T-cell (primary cell): ENCODE data around the gene SPPL3. TPM values are rescaled to one million over a fixed set of nuclear protein-coding genes. Genes with fewer than 3 reads are reported as not detected.

Experiments used
- ATAC-seq, 4 experiments: fragments of 200-7000 bp in 3 of 4; fragments of 150-1000 bp in 1 of 4; cut with Tn5 transposase; replicated peaks in 1 of 4; 1 replicate in 3 of 4; 2 replicates in 1 of 4; pipeline ENCODE4 v1.10.0; 2021; ENCODE audit warnings: moderate library complexity in 3 of 4, mild to moderate bottlenecking in 2 of 4, moderate number of reproducible peaks in 1 of 4
- CTCF ChIA-PET, 2 donors: fragments of 300-600 bp; sonication (Branson Sonifier 250); formaldehyde crosslinking; loops; one replicate each; lab custom pipeline; 2022; ENCODE audit warnings: antibody characterized with exemption in 2 of 2; lab: Charles Lee
- POLR2A ChIA-PET, 2 donors: fragments of 300-600 bp; sonication (Branson Sonifier 250); formaldehyde crosslinking; loops; one replicate each; lab custom pipeline; 2022; ENCODE audit warnings: antibody characterized with exemption in 2 of 2; lab: Charles Lee
- DNase-seq, 35 experiments: peaks; one replicate each; pipeline versions ENCODE4 v3.0.0 to v3.0.0-alpha.2; 2013 to 2023
- H3K27ac ChIP-seq: one replicate; pipeline ENCODE4 v1.5.1; 2013; ENCODE audit warnings: low read length
- H3K27me3 ChIP-seq, 2 experiments: replicated peaks in 1 of 2; 1 replicate in 1 of 2; 2 replicates in 1 of 2; pipeline versions ENCODE4 v1.6.1 to v1.7.0; 2013; ENCODE audit warnings: low read length in 1 of 2, mixed read lengths in 1 of 2; ENCODE audit not compliant: control insufficient read depth in 2 of 2, insufficient read depth in 2 of 2; ENCODE audit errors: extremely low read depth in 1 of 2
- H3K36me3 ChIP-seq, 2 donors: 1 replicate in 1 of 2; 2 replicates in 1 of 2; pipeline versions ENCODE4 v1.6.1 to v1.7.0; 2013; ENCODE audit warnings: low read length in 1 of 2; ENCODE audit not compliant: control insufficient read depth in 2 of 2, insufficient read depth in 1 of 2; ENCODE audit errors: extremely low read depth in 1 of 2
- H3K4me1 ChIP-seq, 2 experiments: 1 replicate in 1 of 2; 2 replicates in 1 of 2; pipeline versions ENCODE4 v1.6.1 to v1.7.0; 2013; ENCODE audit warnings: low read length in 2 of 2, mixed read lengths in 1 of 2; ENCODE audit not compliant: insufficient read depth in 2 of 2, control insufficient read depth in 1 of 2; ENCODE audit errors: extremely low read depth in 1 of 2
- H3K4me3 ChIP-seq, 2 donors: 1 replicate in 1 of 2; 2 replicates in 1 of 2; pipeline versions ENCODE4 v1.5.1 to v1.7.0; 2013; ENCODE audit warnings: mild to moderate bottlenecking in 2 of 2, low read length in 1 of 2, moderate library complexity in 1 of 2; ENCODE audit not compliant: control insufficient read depth in 1 of 2; ENCODE audit errors: extremely low read depth in 1 of 2
- H3K9me3 ChIP-seq: 2 replicates; pipeline ENCODE4 v1.7.0; 2013
- H3K27ac Mint-ChIP-seq, 2 donors: one replicate each; pipeline ENCODE4 v1.8.0; 2020 to 2021; ENCODE audit warnings: mild to moderate bottlenecking in 2 of 2, mixed read lengths in 2 of 2
- H3K27me3 Mint-ChIP-seq, 2 donors: one replicate each; pipeline ENCODE4 v1.8.0; 2021 to 2022; ENCODE audit warnings: mixed read lengths in 2 of 2
- H3K36me3 Mint-ChIP-seq: one replicate; pipeline ENCODE4 v1.8.0; 2021; ENCODE audit warnings: mixed read lengths
- H3K4me1 Mint-ChIP-seq, 3 donors: one replicate each; pipeline ENCODE4 v1.8.0; 2020 to 2022; ENCODE audit warnings: mixed read lengths in 3 of 3, mild to moderate bottlenecking in 1 of 3
- H3K4me3 Mint-ChIP-seq, 3 donors: one replicate each; pipeline ENCODE4 v1.8.0; 2020 to 2022; ENCODE audit warnings: mild to moderate bottlenecking in 3 of 3, mixed read lengths in 3 of 3, moderate library complexity in 3 of 3
- H3K9me3 Mint-ChIP-seq, 3 donors: one replicate each; pipeline ENCODE4 v1.8.0; 2020 to 2022; ENCODE audit warnings: mixed read lengths in 3 of 3
- WGBS: methylation state at CpG from one replicate; pipeline ENCODE4 v1.1.5; 2013; ENCODE audit warnings: missing lambda C conversion rate; ENCODE audit not compliant: insufficient coverage; 5-methylcytosine and 5-hydroxymethylcytosine counted together
- total RNA-seq, 35 experiments: library from RNA in 6 of 35; stranded (reverse) in 6 of 35; fragments of 120-200 nt in 1 of 35; gene quantifications; one replicate each; pipeline versions ENCODE4 v1.2.1 to v1.2.4 and lab custom pipeline; 2013 to 2026

Gene SPPL3
- total RNA-seq, 5 donors from 2014 or later (not counting 1 experiment from before 2014, with no cell fraction given) = 36.5 to 46.6 (median 41.8) TPM

- no peaks in the 10 kb centered on the region for H3K27me3 ChIP-seq
- DNase-seq = peak in 1 of 35 experiments; percentile 19
- Mint-ChIP-seq H3K9me3 (no peaks in the 10 kb centered on the region), H3K36me3 (peaks cover 10% of the 10 kb centered on the region), H3K27me3 (no peaks in the 10 kb centered on the region), H3K4me3 (peak overlapping the region; percentile 22 to 54 (median 25)), H3K4me1 (peaks cover 68 to 78% (median 71%) of the 10 kb centered on the region in 3 donors), H3K27ac (peak overlapping the region; percentile 51 to 64)
- CTCF ChIA-PET = interaction anchor here (0.6 to 0.9 kb wide), 5 partner anchors 65 to 685 kb away, joined by 3 to 4 read pairs (median 4); partner anchors contain the start of gene RPLP0 (in 1 of the 2)
- no peaks in the 10 kb centered on the region for H3K9me3 ChIP-seq
- H3K4me3 ChIP-seq = no peak overlapping the region
- ATAC-seq = peak; percentile 73 to 88 (median 75)
- POLR2A ChIA-PET = no interaction called here
- no CpG with 5 or more reads among the region's 4 CpGs for WGBS
- H3K27ac ChIP-seq = no peak overlapping the region
- peaks cover 15 to 23% of the 10 kb centered on the region in 2 experiments for H3K4me1 ChIP-seq
- no peaks in the 10 kb centered on the region for H3K36me3 ChIP-seq
These were observed 17.7 kb downstream of the SPPL3 start for GRCh38 chr12:120886199-120887018.

- no peaks in the 10 kb centered on the region for H3K27me3 ChIP-seq
- CTCF ChIA-PET = interaction anchor here (0.6 to 0.7 kb wide), 2 partner anchors 173 to 398 kb away, joined by 4 read pairs; no protein-coding TSS in a partner anchor
- H3K36me3 Mint-ChIP-seq = peaks cover 10% of the 10 kb centered on the region
- POLR2A ChIA-PET = interaction anchor here in 1 of 2 donors (0.6 to 0.7 kb wide), 5 partner anchors 11 to 775 kb away, joined by 3 to 4 read pairs (median 3); no protein-coding TSS in a partner anchor
- no peaks in the 10 kb centered on the region for H3K9me3 Mint-ChIP-seq
- H3K27ac ChIP-seq = no peak overlapping the region
- no peak for ATAC-seq
- H3K4me1 ChIP-seq = peaks cover 15 to 23% of the 10 kb centered on the region in 2 experiments
- no CpG with 5 or more reads among the region's 2 CpGs for WGBS
- no peak overlapping the region for H3K4me3 ChIP-seq
- DNase-seq = no peak
- H3K27me3 Mint-ChIP-seq = no peaks in the 10 kb centered on the region
- H3K9me3 ChIP-seq = no peaks in the 10 kb centered on the region
- no peak overlapping the region for H3K4me3 Mint-ChIP-seq
- H3K27ac Mint-ChIP-seq = no peak overlapping the region
- H3K36me3 ChIP-seq = no peaks in the 10 kb centered on the region
- H3K4me1 Mint-ChIP-seq = peaks cover 71 to 77% (median 76%) of the 10 kb centered on the region in 3 donors
These were observed 18.6 kb downstream of the SPPL3 start for GRCh38 chr12:120885521-120885920.

- ATAC-seq (no peak), DNase-seq (no peak)
- Histone ChIP-seq H3K4me3 (no peak overlapping the region), H3K9me3 (no peaks in the 10 kb centered on the region), H3K27ac (no peak overlapping the region), H3K4me1 (peaks cover 15 to 23% of the 10 kb centered on the region in 2 experiments), H3K27me3 (no peaks in the 10 kb centered on the region), H3K36me3 (no peaks in the 10 kb centered on the region)
- peaks cover 76 to 83% (median 79%) of the 10 kb centered on the region in 3 donors for H3K4me1 Mint-ChIP-seq
- no peaks in the 10 kb centered on the region for H3K9me3 Mint-ChIP-seq
- no peak overlapping the region for H3K4me3 Mint-ChIP-seq
- peaks cover 9% of the 10 kb centered on the region for H3K36me3 Mint-ChIP-seq
- ChIA-PET POLR2A (interaction anchor here in 1 of 2 donors (0.5 kb wide), 1 partner anchor 251 kb away, joined by 5 read pairs; no protein-coding TSS in a partner anchor), CTCF (interaction anchor here in 1 of 2 donors (0.6 to 0.7 kb wide), 3 partner anchors 11 to 578 kb away, joined by 3 to 14 read pairs (median 6); no protein-coding TSS in a partner anchor)
- H3K27ac Mint-ChIP-seq = no peak overlapping the region
- WGBS = no CpG with 5 or more reads among the region's 1 CpG
- H3K27me3 Mint-ChIP-seq = no peaks in the 10 kb centered on the region
These were observed 19.5 kb downstream of the SPPL3 start for GRCh38 chr12:120884644-120885043.

GRCh38 chr12:120882055-120882555, 22.1 kb downstream of the SPPL3 start:
- peaks cover 64 to 73% (median 67%) of the 10 kb centered on the region in 3 donors for H3K4me1 Mint-ChIP-seq
- peaks cover 4% of the 10 kb centered on the region for H3K36me3 Mint-ChIP-seq
- no peaks in the 10 kb centered on the region for H3K9me3 Mint-ChIP-seq
- no peak for DNase-seq
- no peak for ATAC-seq
- H3K27ac ChIP-seq = no peak overlapping the region
- H3K4me3 Mint-ChIP-seq = no peak overlapping the region
- no peaks in the 10 kb centered on the region for H3K27me3 ChIP-seq
- no peaks in the 10 kb centered on the region for H3K27me3 Mint-ChIP-seq
- ChIA-PET CTCF (no interaction called here), POLR2A (no interaction called here)
- no peaks in the 10 kb centered on the region for H3K36me3 ChIP-seq
- 100% methylated on average over 1 of the region's 1 CpG for WGBS
- no peak overlapping the region for H3K4me3 ChIP-seq
- H3K4me1 ChIP-seq = peaks cover 9 to 15% of the 10 kb centered on the region in 2 experiments
- H3K27ac Mint-ChIP-seq = no peak overlapping the region
- H3K9me3 ChIP-seq = no peaks in the 10 kb centered on the region

- H3K27me3 Mint-ChIP-seq = no peaks in the 10 kb centered on the region
- Histone ChIP-seq H3K36me3 (no peaks in the 10 kb centered on the region), H3K4me1 (peaks cover 2 to 5% of the 10 kb centered on the region in 2 experiments), H3K4me3 (no peak overlapping the region), H3K27me3 (no peaks in the 10 kb centered on the region), H3K27ac (no peak overlapping the region), H3K9me3 (no peaks in the 10 kb centered on the region)
- WGBS = no CpG with 5 or more reads among the region's 3 CpGs
- POLR2A ChIA-PET = interaction anchor here (0.6 to 1.0 kb wide), 3 partner anchors 21 to 46 kb away, joined by 3 to 4 read pairs (median 3); no protein-coding TSS in a partner anchor
- no peak overlapping the region for H3K27ac Mint-ChIP-seq
- no peak overlapping the region for H3K4me3 Mint-ChIP-seq
- H3K4me1 Mint-ChIP-seq = peaks cover 60 to 76% (median 61%) of the 10 kb centered on the region in 3 donors
- H3K36me3 Mint-ChIP-seq = peaks cover 4% of the 10 kb centered on the region
- CTCF ChIA-PET = interaction anchor here in 1 of 2 donors (0.9 kb wide), 1 partner anchor 10 kb away, joined by 6 read pairs; no protein-coding TSS in a partner anchor
- DNase-seq (no peak), ATAC-seq (no peak)
- H3K9me3 Mint-ChIP-seq = no peaks in the 10 kb centered on the region
These were observed 24.3 kb downstream of the SPPL3 start for GRCh38 chr12:120879718-120880300.

GRCh38 chr12:120879102-120879501, 25.1 kb downstream of the SPPL3 start:
- ATAC-seq (no peak), DNase-seq (no peak)
- Histone ChIP-seq H3K9me3 (no peaks in the 10 kb centered on the region), H3K36me3 (no peaks in the 10 kb centered on the region), H3K4me3 (no peak overlapping the region), H3K4me1 (peaks cover 0 to 6% of the 10 kb centered on the region in 2 experiments), H3K27ac (no peak overlapping the region), H3K27me3 (no peaks in the 10 kb centered on the region)
- H3K4me3 Mint-ChIP-seq = no peak overlapping the region
- CTCF ChIA-PET = interaction anchor here (0.6 to 0.9 kb wide), 2 partner anchors 9 to 180 kb away, joined by 4 to 6 read pairs; no protein-coding TSS in a partner anchor
- no CpG with 5 or more reads among the region's 3 CpGs for WGBS
- no peak overlapping the region for H3K27ac Mint-ChIP-seq
- H3K27me3 Mint-ChIP-seq = no peaks in the 10 kb centered on the region
- peaks cover 60 to 74% (median 61%) of the 10 kb centered on the region in 3 donors for H3K4me1 Mint-ChIP-seq
- peaks cover 4% of the 10 kb centered on the region for H3K36me3 Mint-ChIP-seq
- POLR2A ChIA-PET = interaction anchor here (0.6 kb wide), 4 partner anchors 12 to 170 kb away, joined by 3 to 4 read pairs (median 3); no protein-coding TSS in a partner anchor
- no peaks in the 10 kb centered on the region for H3K9me3 Mint-ChIP-seq
